Lower leg skin (tissue), 4 donors: ENCODE results near the gene EPB41L2. TPM values are rescaled to one million over a fixed set of nuclear protein-coding genes. Genes with fewer than 3 reads are reported as not detected.

ENCODE experiments used
- DNase-seq, 2 donors: peaks; one replicate each; pipeline ENCODE4 v3.0.0-alpha.2; 2019; ENCODE audit warnings: low spot score in 2 of 2
- H3K4me3 ChIP-seq: fragments of 200-600 bp; sonication (generic); 2 replicates; pipeline ENCODE4 v1.5.1; 2017; ENCODE audit warnings: mild to moderate bottlenecking, low read depth; ENCODE audit not compliant: poor library complexity, severe bottlenecking
- POLR2A ChIP-seq, 2 donors: fragments of 450-650 bp; IDR thresholded peaks; one replicate each; pipeline ENCODE4 v1.6.1; 2016 to 2017; ENCODE audit warnings: antibody characterized with exemption in 2 of 2, mild to moderate bottlenecking in 1 of 2, moderate library complexity in 1 of 2
- WGBS, 2 donors: methylation state at CpG; one replicate each; pipeline ENCODE4 v1.1.5; 2018; 5-methylcytosine and 5-hydroxymethylcytosine counted together
- intact Hi-C: fragments of 100-400 bp; cut with DNase I; formaldehyde crosslinking; loops from one replicate; pipeline ENCODE4 v1.15.0; 2023; ENCODE audit warnings: low total_unique reads
- total RNA-seq, 4 donors: library from RNA; depleted of rRNA; stranded (reverse); fragments of >200 nt; gene quantifications; one replicate each; pipeline ENCODE4 v1.1.0, GENCODE V29; 2016
- TF ChIP-seq, protein P1 (sequence below), 3 donors: fragments of 450-650 bp; IDR thresholded peaks; one replicate each; pipeline ENCODE4 v1.5.1; 2016; ENCODE audit warnings: antibody characterized with exemption in 3 of 3, mild to moderate bottlenecking in 3 of 3, moderate library complexity in 2 of 3

The EPB41L2 gene
- total RNA-seq, 4 donors from 2014 or later = 8.6 to 19.4 (median 13.8) TPM

DNA sequence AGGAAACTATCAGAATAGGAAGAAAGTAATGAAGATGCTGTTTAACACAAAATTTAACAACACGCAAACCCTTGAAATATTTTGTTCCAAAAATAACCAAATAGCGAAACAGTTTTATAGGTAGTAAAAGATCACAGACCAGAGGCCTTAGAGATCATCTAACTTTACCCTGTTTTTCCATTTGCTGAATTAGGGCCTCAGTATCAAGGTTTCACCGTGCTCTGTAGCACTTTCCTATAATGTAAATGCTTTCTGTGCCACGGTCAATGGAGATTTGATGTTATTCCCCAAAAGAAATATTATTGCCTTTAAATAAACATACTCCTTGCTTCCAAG lies 23.7 kb downstream of the EPB41L2 start:
- TF ChIP-seq POLR2A (IDR thresholded peaks at IDR 0.05) = no peak
- intact Hi-C loops = no loop called here
- 89% methylated on average over 4 of the region's 4 CpGs for WGBS, 2 donors
- DNase-seq = no peak
- H3K4me3 ChIP-seq = no peak overlapping the region

DNA sequence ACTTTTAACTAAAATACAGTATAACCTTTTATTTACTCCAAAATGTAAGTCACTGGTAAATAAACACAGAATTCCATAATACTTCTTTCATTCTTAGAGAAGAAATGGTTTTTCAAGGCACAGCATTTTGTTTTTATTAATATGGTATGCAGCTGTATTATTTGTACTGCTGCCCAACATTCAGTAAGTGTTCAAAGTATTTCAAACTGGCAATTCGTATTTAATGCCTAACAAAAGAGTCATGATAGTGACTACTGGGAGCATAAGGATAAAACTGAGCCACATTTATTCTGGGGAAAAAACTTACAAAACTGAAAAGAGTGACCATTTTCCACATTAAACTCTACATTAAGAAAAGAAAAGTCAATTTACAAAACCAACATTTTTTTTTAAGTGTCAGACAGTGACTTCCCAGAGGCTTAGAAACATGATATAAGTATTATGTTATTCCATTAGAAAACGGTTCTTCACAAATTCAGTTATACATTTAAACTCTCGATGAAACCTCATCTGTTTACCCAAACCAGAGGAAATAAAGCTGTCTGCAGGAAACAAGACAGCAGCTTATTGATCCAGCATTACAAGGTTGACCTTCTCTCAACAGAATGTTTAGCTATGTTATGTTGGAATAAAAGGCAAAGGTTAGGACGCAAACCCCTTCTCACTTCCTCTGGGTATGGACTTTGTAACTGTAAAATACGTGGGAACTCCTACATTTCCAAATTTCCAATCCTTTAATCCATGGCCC lies 24.3 kb downstream of the EPB41L2 start:
- TF ChIP-seq, protein P1, sequence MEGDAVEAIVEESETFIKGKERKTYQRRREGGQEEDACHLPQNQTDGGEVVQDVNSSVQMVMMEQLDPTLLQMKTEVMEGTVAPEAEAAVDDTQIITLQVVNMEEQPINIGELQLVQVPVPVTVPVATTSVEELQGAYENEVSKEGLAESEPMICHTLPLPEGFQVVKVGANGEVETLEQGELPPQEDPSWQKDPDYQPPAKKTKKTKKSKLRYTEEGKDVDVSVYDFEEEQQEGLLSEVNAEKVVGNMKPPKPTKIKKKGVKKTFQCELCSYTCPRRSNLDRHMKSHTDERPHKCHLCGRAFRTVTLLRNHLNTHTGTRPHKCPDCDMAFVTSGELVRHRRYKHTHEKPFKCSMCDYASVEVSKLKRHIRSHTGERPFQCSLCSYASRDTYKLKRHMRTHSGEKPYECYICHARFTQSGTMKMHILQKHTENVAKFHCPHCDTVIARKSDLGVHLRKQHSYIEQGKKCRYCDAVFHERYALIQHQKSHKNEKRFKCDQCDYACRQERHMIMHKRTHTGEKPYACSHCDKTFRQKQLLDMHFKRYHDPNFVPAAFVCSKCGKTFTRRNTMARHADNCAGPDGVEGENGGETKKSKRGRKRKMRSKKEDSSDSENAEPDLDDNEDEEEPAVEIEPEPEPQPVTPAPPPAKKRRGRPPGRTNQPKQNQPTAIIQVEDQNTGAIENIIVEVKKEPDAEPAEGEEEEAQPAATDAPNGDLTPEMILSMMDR (IDR thresholded peaks at IDR 0.05) = no peak
- no peak for TF ChIP-seq POLR2A (IDR thresholded peaks at IDR 0.05)
- DNase-seq = no peak
- WGBS, 2 donors = 64 to 68% methylated on average over 5 of the region's 5 CpGs
- no peak overlapping the region for H3K4me3 ChIP-seq
- intact Hi-C loops = no loop called here

DNA sequence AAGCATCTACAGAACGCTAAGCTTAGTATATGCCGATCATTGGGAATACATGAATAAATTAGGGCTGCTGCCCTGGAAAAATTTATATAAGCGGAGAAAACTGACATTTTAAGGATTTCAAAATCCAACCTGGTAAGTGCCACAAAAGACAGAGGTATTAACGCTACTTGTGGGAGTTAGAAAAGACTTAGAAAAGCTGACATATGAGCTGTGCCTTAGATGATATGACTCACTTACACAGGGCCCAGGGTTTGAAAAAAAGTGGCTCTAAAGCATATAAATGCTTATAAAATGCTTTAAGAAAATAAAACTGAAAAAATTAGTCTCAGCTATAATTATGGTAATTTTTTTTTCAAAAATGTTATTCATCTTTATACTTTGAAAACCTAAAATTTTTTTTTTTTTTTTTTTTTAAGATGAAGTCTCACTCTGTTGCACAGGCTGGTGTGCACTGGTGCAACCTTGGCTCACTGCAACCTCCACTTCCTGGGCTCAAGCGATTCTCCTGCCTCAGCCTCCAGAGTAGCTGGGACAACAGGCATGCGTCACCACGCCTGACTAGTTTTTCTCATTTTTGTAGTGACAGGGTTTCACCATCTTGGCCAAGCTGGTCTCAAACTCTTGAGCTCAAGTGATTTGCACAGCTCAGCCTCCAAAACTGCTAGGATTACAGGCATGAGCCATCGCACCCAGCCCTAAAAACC lies 25.7 kb downstream of the EPB41L2 start:
- WGBS, 2 donors = 77 to 79% methylated on average over 8 of the region's 8 CpGs

DNA sequence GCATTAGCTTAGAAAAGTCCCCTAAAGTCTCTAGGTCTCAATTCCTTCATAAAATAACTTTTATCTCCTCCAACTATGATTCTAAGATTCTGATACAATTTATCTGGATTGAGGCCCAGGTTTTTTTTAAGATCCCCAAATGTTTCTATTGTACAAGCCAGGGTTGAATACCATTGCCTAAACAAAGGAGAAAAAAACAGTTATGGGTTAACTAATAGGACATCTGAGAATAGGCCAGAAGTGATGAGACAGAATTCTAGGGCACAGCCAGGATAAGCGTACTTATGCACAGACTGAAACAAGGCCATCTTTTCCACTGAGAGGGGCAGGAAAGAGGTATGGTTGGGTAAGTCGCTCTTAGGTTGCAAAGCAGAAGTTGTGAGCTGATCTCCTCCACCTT lies 26.4 kb downstream of the EPB41L2 start:
- WGBS, 2 donors = 83 to 88% methylated on average over 2 of the region's 2 CpGs
- intact Hi-C loops = no loop called here
- no peak for DNase-seq
- no peak overlapping the region for H3K4me3 ChIP-seq
- TF ChIP-seq, protein P1 (IDR thresholded peaks at IDR 0.05) = no peak
- no peak for TF ChIP-seq POLR2A (IDR thresholded peaks at IDR 0.05)

More for the DNA sequence above, 25.7 kb downstream of the EPB41L2 start:
- no peak overlapping the region for H3K4me3 ChIP-seq
- intact Hi-C loops = no loop called here
- TF ChIP-seq, protein P1 (IDR thresholded peaks at IDR 0.05) = no peak
- TF ChIP-seq POLR2A (IDR thresholded peaks at IDR 0.05) = no peak
- no peak for DNase-seq

DNA sequence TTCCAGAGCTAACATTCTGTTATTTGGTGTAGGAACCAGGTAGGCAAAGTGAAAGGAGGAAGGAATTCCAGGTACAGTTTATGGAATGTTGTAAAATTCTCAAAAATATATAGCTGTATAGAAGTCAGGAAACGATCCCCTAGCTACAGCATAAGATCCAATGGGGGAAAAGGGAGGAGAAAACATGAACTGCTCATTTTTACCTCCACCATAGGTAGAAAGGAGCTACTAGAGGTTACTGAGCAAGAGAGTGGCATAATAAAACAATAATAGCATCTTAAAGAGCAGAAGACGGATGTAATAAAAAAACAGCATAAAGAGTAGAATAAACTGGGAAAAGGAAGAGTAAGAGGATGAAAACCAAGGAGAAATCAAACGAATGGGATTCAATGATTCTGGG lies 26.9 kb downstream of the EPB41L2 start:
- TF ChIP-seq POLR2A (IDR thresholded peaks at IDR 0.05) = no peak
- TF ChIP-seq, protein P1 (IDR thresholded peaks at IDR 0.05) = no peak
- no peak overlapping the region for H3K4me3 ChIP-seq
- intact Hi-C loops = no loop called here
- no peak for DNase-seq
- WGBS, 2 donors = 86% methylated on average over 3 of the region's 3 CpGs

DNA sequence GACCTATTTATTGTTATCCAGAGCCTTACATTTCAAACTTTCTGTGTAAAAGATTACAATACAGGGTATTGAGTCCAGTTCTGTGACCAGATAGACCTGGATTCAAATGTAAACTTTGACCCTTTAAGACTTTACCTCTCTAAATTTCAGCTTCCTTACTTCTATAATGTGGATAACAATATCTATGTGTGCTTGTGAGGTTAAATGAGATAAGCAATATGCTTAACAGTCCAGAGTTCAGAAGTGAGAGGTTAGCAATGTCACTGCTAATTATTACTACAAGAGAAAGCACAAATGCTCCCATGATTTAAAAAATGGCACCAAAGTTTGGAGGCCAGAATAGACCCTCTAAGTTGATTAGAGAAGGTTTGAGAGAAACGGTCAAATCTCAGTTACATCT lies 27.5 kb downstream of the EPB41L2 start:
- intact Hi-C loops = no loop called here

More for the DNA sequence above, 27.5 kb downstream of the EPB41L2 start:
- WGBS, 2 donors = 91 to 96% methylated on average over 1 of the region's 1 CpG
- TF ChIP-seq POLR2A (IDR thresholded peaks at IDR 0.05) = no peak
- TF ChIP-seq, protein P1 (IDR thresholded peaks at IDR 0.05) = no peak
- DNase-seq = no peak
- no peak overlapping the region for H3K4me3 ChIP-seq
